Stomach (tissue), 4 donors: ENCODE measurements around the gene XRCC4.

Source experiments
- CTCF ChIP-seq, 7 experiments: fragments of 450-650 bp in 4 of 7; fragments of 200-600 bp in 3 of 7; sonication (generic) in 3 of 7; IDR thresholded peaks; one replicate each; pipeline ENCODE4 v1.5.1; 2016 to 2019; ENCODE audit warnings: antibody characterized with exemption in 7 of 7, control low read depth in 2 of 7, mild to moderate bottlenecking in 1 of 7
- POLR2AphosphoS5 ChIP-seq, 3 donors: sonication (generic); formaldehyde crosslinking; IDR thresholded peaks; one replicate each; pipeline ENCODE4 v1.6.1; 2016; ENCODE audit warnings: antibody characterized with exemption in 3 of 3

DNA sequence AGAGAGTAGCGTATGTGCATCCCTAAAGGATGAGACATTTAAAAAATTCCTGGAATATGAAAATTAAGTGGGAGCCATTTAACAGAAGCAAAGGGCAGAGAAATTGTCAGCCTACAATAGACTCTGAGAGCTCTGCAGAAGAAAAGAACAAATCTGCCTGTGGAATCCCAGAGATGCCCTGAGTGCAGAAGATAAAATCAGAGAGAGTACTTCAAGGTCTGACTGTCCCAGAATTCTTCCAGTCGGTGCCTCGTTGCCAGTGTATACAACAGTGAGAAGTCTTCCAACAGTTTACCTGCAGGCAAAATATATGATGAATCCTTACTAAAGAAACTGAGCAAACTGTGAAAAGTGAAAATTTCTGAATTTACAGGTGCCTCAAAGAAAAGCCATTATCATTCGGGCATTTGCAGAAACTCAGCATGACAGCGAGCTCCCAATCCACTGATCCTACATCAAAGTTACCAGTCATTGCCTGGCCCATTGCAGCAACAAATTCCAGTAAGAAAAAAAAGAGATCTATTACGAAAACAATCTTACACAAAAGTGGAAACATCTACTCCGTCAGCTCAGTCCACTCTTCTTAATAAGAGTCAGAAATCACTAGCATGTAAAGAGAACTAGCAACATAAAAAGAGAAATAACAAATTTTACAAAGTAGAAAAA lies 301.4 kb downstream of the XRCC4 start:
- TF ChIP-seq POLR2AphosphoS5 (IDR thresholded peaks at IDR 0.05): no peak
- TF ChIP-seq CTCF (IDR thresholded peaks at IDR 0.05): no peak
